ENCODE measurements around the gene PIGBOS1.

DNA sequence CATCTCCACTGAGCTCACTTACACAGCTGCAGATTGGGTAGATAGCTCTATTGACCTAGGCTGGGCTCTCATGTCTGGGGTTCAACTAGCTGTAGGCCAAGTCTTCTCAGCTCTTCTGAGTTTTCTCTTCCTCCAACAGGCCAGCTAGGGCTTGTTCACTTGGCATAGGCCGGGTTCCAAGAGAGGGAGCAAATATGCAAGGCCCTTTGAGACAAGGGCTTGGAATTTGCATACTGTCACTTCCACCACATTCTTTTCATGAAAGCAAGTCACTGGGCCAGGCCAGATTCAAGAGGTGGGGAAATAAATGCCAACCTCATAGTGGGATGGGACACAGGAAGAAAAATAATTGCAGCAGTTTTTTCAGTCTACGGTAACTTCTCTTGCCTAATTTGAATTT, 25.3 kb upstream of the PIGBOS1 start:
- TF ChIP-seq GABPA (IDR thresholded peaks at IDR 0.05 in 1 of 2, conservative IDR thresholded peaks at IDR 0.05 in 1 of 2) = no peak
- TF ChIP-seq, protein P1, sequence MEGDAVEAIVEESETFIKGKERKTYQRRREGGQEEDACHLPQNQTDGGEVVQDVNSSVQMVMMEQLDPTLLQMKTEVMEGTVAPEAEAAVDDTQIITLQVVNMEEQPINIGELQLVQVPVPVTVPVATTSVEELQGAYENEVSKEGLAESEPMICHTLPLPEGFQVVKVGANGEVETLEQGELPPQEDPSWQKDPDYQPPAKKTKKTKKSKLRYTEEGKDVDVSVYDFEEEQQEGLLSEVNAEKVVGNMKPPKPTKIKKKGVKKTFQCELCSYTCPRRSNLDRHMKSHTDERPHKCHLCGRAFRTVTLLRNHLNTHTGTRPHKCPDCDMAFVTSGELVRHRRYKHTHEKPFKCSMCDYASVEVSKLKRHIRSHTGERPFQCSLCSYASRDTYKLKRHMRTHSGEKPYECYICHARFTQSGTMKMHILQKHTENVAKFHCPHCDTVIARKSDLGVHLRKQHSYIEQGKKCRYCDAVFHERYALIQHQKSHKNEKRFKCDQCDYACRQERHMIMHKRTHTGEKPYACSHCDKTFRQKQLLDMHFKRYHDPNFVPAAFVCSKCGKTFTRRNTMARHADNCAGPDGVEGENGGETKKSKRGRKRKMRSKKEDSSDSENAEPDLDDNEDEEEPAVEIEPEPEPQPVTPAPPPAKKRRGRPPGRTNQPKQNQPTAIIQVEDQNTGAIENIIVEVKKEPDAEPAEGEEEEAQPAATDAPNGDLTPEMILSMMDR (IDR thresholded peaks at IDR 0.05; ENCODE audit: low read depth, low read length, missing input control) = no peak
- TF ChIP-seq, protein P2, sequence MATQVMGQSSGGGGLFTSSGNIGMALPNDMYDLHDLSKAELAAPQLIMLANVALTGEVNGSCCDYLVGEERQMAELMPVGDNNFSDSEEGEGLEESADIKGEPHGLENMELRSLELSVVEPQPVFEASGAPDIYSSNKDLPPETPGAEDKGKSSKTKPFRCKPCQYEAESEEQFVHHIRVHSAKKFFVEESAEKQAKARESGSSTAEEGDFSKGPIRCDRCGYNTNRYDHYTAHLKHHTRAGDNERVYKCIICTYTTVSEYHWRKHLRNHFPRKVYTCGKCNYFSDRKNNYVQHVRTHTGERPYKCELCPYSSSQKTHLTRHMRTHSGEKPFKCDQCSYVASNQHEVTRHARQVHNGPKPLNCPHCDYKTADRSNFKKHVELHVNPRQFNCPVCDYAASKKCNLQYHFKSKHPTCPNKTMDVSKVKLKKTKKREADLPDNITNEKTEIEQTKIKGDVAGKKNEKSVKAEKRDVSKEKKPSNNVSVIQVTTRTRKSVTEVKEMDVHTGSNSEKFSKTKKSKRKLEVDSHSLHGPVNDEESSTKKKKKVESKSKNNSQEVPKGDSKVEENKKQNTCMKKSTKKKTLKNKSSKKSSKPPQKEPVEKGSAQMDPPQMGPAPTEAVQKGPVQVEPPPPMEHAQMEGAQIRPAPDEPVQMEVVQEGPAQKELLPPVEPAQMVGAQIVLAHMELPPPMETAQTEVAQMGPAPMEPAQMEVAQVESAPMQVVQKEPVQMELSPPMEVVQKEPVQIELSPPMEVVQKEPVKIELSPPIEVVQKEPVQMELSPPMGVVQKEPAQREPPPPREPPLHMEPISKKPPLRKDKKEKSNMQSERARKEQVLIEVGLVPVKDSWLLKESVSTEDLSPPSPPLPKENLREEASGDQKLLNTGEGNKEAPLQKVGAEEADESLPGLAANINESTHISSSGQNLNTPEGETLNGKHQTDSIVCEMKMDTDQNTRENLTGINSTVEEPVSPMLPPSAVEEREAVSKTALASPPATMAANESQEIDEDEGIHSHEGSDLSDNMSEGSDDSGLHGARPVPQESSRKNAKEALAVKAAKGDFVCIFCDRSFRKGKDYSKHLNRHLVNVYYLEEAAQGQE (IDR thresholded peaks at IDR 0.05) = no peak
- no peak for TF ChIP-seq YY1 (IDR thresholded peaks at IDR 0.05)
- no peak for TF ChIP-seq JUND (IDR thresholded peaks at IDR 0.05)
- no peak for TF ChIP-seq TAF1 (conservative IDR thresholded peaks at IDR 0.05)
- no peak for TF ChIP-seq SP1 (IDR thresholded peaks at IDR 0.05)
- TF ChIP-seq RXRA (IDR thresholded peaks at IDR 0.05) = no peak
